ENCODE measurements around the gene UBE2C.
"Not testable (repeated sequence)": the region's sequence is repeated elsewhere in the genome, so short reads cannot be mapped to it uniquely, and the experiment has no call there.

UBE2C gene

GRCh38 chr20:45797955-45798354 is 14.5 kb upstream of the UBE2C start:
- peaks cover 37% of the 10 kb centered on the region for H3K36me3 ChIP-seq (ENCODE audit: control insufficient read depth, insufficient read depth, low read length)
- H3K27me3 ChIP-seq (replicated peaks; ENCODE audit: control insufficient read depth, insufficient read depth, low read length, poor library complexity, severe bottlenecking); H3K4me1 ChIP-seq (ENCODE audit: control insufficient read depth, insufficient read depth, low read length, poor library complexity, severe bottlenecking); DNase-seq; H3K4me3 ChIP-seq (ENCODE audit: insufficient read depth, low read depth, low read length, poor library complexity, severe bottlenecking); H3K9me3 ChIP-seq (ENCODE audit: control insufficient read depth, low read length); H3K27ac ChIP-seq (ENCODE audit: insufficient read depth, low read length, poor library complexity, severe bottlenecking): not testable (repeated sequence)

DNA sequence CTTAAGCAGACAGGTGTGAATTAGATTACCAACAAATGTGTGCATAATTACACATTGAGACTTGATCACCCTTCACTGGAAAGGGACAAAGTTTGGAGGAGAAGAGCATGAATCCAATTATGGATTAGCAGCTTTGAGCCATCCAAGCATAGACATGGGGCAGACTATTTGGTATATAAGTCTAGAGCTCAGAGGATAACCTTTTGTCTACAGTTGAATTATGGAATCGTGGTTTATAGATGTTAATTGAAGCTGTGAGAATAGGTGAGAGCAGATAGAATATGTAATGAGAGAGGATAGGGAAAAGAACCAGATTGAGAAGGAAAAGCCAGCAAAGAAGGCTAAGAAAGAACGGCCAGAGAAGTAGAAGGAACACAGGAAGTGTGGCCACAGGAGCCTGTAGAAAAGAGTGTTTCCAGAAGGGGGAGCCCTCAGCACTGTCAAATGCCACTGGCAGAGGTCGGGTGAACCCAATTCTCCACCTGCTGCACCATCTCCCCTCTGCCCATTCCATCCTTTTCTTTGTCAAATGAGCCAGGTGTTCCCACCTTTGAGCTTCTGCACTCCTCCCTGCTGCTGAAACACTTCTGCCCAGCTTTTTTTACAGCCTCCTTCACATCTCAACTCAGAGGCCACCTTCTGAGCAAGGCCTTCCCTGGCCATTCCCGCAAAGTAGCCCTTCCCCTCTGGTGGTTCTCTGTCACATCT is 13.4 kb upstream of the UBE2C start:
- Histone ChIP-seq H3K4me3 (ENCODE audit: insufficient read depth, low read depth, low read length, poor library complexity, severe bottlenecking) (no peak overlapping the region), H3K9me3 (ENCODE audit: control insufficient read depth, low read length) (no peaks in the 10 kb centered on the region), H3K4me1 (ENCODE audit: control insufficient read depth, insufficient read depth, low read length, poor library complexity, severe bottlenecking) (no peaks in the 10 kb centered on the region), H3K36me3 (ENCODE audit: control insufficient read depth, insufficient read depth, low read length) (peaks cover 47% of the 10 kb centered on the region), H3K27me3 (replicated peaks; ENCODE audit: control insufficient read depth, insufficient read depth, low read length, poor library complexity, severe bottlenecking) (no peaks in the 10 kb centered on the region), H3K27ac (ENCODE audit: insufficient read depth, low read length, poor library complexity, severe bottlenecking) (no peak overlapping the region)
- peak; percentile 25 to 40 (median 26) for DNase-seq

GRCh38 chr20:45801851-45802250 is 10.6 kb upstream of the UBE2C start:
- H3K27me3 ChIP-seq (replicated peaks; ENCODE audit: control insufficient read depth, insufficient read depth, low read length, poor library complexity, severe bottlenecking): no peaks in the 10 kb centered on the region
- no peaks in the 10 kb centered on the region for H3K4me1 ChIP-seq (ENCODE audit: control insufficient read depth, insufficient read depth, low read length, poor library complexity, severe bottlenecking)
- DNase-seq: no peak
- no peak overlapping the region for H3K4me3 ChIP-seq (ENCODE audit: insufficient read depth, low read depth, low read length, poor library complexity, severe bottlenecking)
- H3K36me3 ChIP-seq (ENCODE audit: control insufficient read depth, insufficient read depth, low read length): peaks cover 47% of the 10 kb centered on the region
- no peak overlapping the region for H3K27ac ChIP-seq (ENCODE audit: insufficient read depth, low read length, poor library complexity, severe bottlenecking)
- no peaks in the 10 kb centered on the region for H3K9me3 ChIP-seq (ENCODE audit: control insufficient read depth, low read length)

GRCh38 chr20:45810191-45810970 is 2.1 kb upstream of the UBE2C start:
- Histone ChIP-seq H3K4me3 (ENCODE audit: insufficient read depth, low read depth, low read length, poor library complexity, severe bottlenecking) (no peak overlapping the region), H3K36me3 (ENCODE audit: control insufficient read depth, insufficient read depth, low read length) (peaks cover 41% of the 10 kb centered on the region), H3K27ac (ENCODE audit: insufficient read depth, low read length, poor library complexity, severe bottlenecking) (no peak overlapping the region), H3K27me3 (replicated peaks; ENCODE audit: control insufficient read depth, insufficient read depth, low read length, poor library complexity, severe bottlenecking) (no peaks in the 10 kb centered on the region), H3K9me3 (ENCODE audit: control insufficient read depth, low read length) (no peaks in the 10 kb centered on the region), H3K4me1 (ENCODE audit: control insufficient read depth, insufficient read depth, low read length, poor library complexity, severe bottlenecking) (peaks cover 7% of the 10 kb centered on the region)
- no peak for DNase-seq

GRCh38 chr20:45813006-45813340 is 529 bp downstream of the UBE2C start:
- no peaks in the 10 kb centered on the region for H3K9me3 ChIP-seq (ENCODE audit: control insufficient read depth, low read length)
- H3K27ac ChIP-seq (ENCODE audit: insufficient read depth, low read length, poor library complexity, severe bottlenecking): no peak overlapping the region
- H3K4me1 ChIP-seq (ENCODE audit: control insufficient read depth, insufficient read depth, low read length, poor library complexity, severe bottlenecking): peaks cover 7% of the 10 kb centered on the region
- H3K4me3 ChIP-seq (ENCODE audit: insufficient read depth, low read depth, low read length, poor library complexity, severe bottlenecking): peak overlapping the region; percentile 76
- no peak for DNase-seq
- H3K27me3 ChIP-seq (replicated peaks; ENCODE audit: control insufficient read depth, insufficient read depth, low read length, poor library complexity, severe bottlenecking): no peaks in the 10 kb centered on the region
- H3K36me3 ChIP-seq (ENCODE audit: control insufficient read depth, insufficient read depth, low read length): peaks cover 23% of the 10 kb centered on the region

- peaks cover 7% of the 10 kb centered on the region for H3K4me1 ChIP-seq (ENCODE audit: control insufficient read depth, insufficient read depth, low read length, poor library complexity, severe bottlenecking)
- no peak overlapping the region for H3K27ac ChIP-seq (ENCODE audit: insufficient read depth, low read length, poor library complexity, severe bottlenecking)
- H3K36me3 ChIP-seq (ENCODE audit: control insufficient read depth, insufficient read depth, low read length): peaks cover 23% of the 10 kb centered on the region
- DNase-seq: no peak
- no peak overlapping the region for H3K4me3 ChIP-seq (ENCODE audit: insufficient read depth, low read depth, low read length, poor library complexity, severe bottlenecking)
- H3K9me3 ChIP-seq (ENCODE audit: control insufficient read depth, low read length): no peaks in the 10 kb centered on the region
- H3K27me3 ChIP-seq (replicated peaks; ENCODE audit: control insufficient read depth, insufficient read depth, low read length, poor library complexity, severe bottlenecking): no peaks in the 10 kb centered on the region
Measured at GRCh38 chr20:45813489-45813888, 1.0 kb downstream of the UBE2C start.

- Histone ChIP-seq H3K4me1 (ENCODE audit: control insufficient read depth, insufficient read depth, low read length, poor library complexity, severe bottlenecking) (peaks cover 7% of the 10 kb centered on the region), H3K4me3 (ENCODE audit: insufficient read depth, low read depth, low read length, poor library complexity, severe bottlenecking) (no peak overlapping the region), H3K9me3 (ENCODE audit: control insufficient read depth, low read length) (no peaks in the 10 kb centered on the region), H3K27ac (ENCODE audit: insufficient read depth, low read length, poor library complexity, severe bottlenecking) (no peak overlapping the region), H3K27me3 (replicated peaks; ENCODE audit: control insufficient read depth, insufficient read depth, low read length, poor library complexity, severe bottlenecking) (no peaks in the 10 kb centered on the region), H3K36me3 (ENCODE audit: control insufficient read depth, insufficient read depth, low read length) (peaks cover 15% of the 10 kb centered on the region)
- no peak for DNase-seq
Measured at GRCh38 chr20:45814314-45814713, 1.9 kb downstream of the UBE2C start.

DNA sequence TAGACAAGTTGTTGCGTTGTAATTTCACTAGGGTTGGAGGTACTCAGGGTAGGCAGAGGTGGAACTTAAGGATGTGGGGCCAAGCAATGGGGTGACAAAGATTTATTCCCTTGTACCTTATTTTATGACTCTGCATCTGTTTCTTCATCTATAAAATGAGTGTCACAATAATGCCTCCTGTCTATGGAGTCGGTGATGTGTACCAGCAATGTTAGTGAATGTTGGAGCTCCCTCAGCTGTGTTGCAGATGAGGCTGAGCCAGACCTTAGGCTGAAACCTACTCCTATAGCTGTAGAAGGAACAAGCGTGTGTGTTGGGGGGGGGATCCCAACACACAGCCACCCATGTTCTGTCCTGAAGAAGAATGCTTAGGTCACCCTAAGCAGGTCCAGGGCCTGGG is 4.5 kb downstream of the UBE2C start:
- H3K27ac ChIP-seq (ENCODE audit: insufficient read depth, low read length, poor library complexity, severe bottlenecking): no peak overlapping the region
- H3K9me3 ChIP-seq (ENCODE audit: control insufficient read depth, low read length): no peaks in the 10 kb centered on the region
- H3K27me3 ChIP-seq (replicated peaks; ENCODE audit: control insufficient read depth, insufficient read depth, low read length, poor library complexity, severe bottlenecking): no peaks in the 10 kb centered on the region
- H3K4me3 ChIP-seq (ENCODE audit: insufficient read depth, low read depth, low read length, poor library complexity, severe bottlenecking): no peak overlapping the region
- DNase-seq: no peak
- peaks cover 5% of the 10 kb centered on the region for H3K4me1 ChIP-seq (ENCODE audit: control insufficient read depth, insufficient read depth, low read length, poor library complexity, severe bottlenecking)
- H3K36me3 ChIP-seq (ENCODE audit: control insufficient read depth, insufficient read depth, low read length): no peaks in the 10 kb centered on the region

DNA sequence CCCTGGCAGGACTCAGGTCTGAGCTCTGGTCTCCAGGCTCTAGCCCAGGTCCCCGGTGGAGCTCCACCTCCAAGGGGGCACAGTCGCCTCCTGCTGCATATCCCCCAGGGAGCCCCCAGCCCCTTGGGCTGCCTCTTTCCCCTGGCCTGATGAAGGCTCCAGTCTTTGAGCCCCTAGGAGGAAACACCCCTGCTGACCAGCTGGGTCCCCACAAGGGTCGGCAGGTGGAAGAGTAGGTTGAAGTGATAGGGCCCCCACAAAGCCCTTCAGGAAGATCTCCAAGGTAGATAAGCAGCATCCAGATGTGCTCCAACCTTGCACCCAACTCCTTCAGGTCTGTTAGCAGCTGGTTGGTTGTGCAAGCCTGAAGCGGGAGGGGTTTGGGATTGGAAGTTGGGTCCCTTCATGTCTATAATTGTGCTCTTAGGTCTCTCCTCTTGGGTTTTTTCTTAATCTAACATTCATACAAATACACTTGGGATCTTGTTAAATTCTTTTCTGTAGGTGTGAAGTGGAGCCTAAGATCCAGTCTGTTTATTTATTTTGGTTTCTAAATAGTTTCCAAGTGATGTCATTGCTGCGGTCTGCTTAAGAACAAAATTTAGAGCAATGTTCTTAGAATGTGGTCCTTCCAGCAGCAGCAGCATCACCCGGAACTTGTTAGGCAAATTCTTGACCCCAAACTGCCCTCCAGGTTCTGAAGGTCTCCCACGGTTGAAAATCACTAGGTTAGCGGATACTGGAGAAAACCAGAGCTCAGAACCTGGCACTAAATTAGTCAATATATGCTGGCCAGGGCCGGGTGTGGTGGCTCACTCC is 5.1 kb downstream of the UBE2C start:
- DNase-seq: no peak
- H3K27me3 ChIP-seq (replicated peaks; ENCODE audit: control insufficient read depth, insufficient read depth, low read length, poor library complexity, severe bottlenecking): no peaks in the 10 kb centered on the region
- H3K9me3 ChIP-seq (ENCODE audit: control insufficient read depth, low read length): no peaks in the 10 kb centered on the region
- no peak overlapping the region for H3K4me3 ChIP-seq (ENCODE audit: insufficient read depth, low read depth, low read length, poor library complexity, severe bottlenecking)
- no peaks in the 10 kb centered on the region for H3K36me3 ChIP-seq (ENCODE audit: control insufficient read depth, insufficient read depth, low read length)
- no peak overlapping the region for H3K27ac ChIP-seq (ENCODE audit: insufficient read depth, low read length, poor library complexity, severe bottlenecking)
- peaks cover 3% of the 10 kb centered on the region for H3K4me1 ChIP-seq (ENCODE audit: control insufficient read depth, insufficient read depth, low read length, poor library complexity, severe bottlenecking)

- Histone ChIP-seq H3K4me1 (ENCODE audit: control insufficient read depth, insufficient read depth, low read length, poor library complexity, severe bottlenecking) (peaks cover 3% of the 10 kb centered on the region), H3K4me3 (ENCODE audit: insufficient read depth, low read depth, low read length, poor library complexity, severe bottlenecking) (no peak overlapping the region), H3K36me3 (ENCODE audit: control insufficient read depth, insufficient read depth, low read length) (no peaks in the 10 kb centered on the region), H3K27me3 (replicated peaks; ENCODE audit: control insufficient read depth, insufficient read depth, low read length, poor library complexity, severe bottlenecking) (peaks cover 5% of the 10 kb centered on the region), H3K27ac (ENCODE audit: insufficient read depth, low read length, poor library complexity, severe bottlenecking) (no peak overlapping the region), H3K9me3 (ENCODE audit: control insufficient read depth, low read length) (no peaks in the 10 kb centered on the region)
- DNase-seq: no peak
Measured at GRCh38 chr20:45818239-45818638, 5.8 kb downstream of the UBE2C start.

Measured in effector memory CD4-positive, alpha-beta T cell (primary cell).